HG02798 (cell line): ENCODE data around the gene CDK6.

Experiments used
- ATAC-seq: cut with Tn5 transposase; IDR thresholded peaks from one replicate; pipeline ENCODE4 v1.9.1; 2021; ENCODE audit warnings: mild to moderate bottlenecking; ENCODE audit not compliant: unreplicated experiment, poor library complexity

CDK6 gene

DNA sequence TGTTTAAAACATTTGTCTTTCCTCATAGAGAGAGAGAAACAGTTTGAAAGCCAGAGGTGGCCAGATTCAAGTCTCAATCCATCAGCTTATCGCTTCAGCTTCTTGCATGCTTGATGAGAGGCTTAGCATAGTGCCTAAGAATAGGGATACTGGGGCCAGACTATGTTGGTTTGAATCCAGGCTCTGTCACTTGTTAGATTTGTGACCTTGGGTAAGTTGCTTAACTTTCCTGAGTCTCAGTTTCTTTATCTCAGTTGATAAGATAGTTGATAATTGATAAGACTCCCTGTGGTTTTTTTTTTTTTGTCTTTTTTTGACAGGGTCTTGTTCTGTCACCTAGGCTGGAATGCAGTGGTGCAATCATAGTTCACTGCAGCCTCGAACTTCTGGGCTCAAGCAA lies 12.1 kb upstream of the CDK6 start:
- ATAC-seq: no peak

DNA sequence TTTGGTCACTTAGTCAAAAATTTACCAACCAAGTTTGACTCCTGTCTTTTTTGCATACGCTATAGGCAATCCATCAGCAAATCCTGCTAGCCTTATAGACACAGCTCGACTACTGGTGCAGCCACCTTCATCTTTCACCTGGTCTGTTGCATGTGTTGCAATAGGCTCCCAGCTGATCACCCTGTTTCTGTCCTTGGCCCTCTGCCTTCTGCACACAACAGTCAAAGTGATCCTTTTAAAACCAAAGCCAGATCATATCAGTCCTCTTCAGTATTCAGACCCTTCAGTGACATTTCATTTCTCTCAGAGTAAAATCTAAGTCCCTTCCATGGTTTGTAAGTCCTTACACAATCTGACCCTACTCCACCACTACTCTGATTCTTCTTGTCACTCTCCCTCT lies 10.9 kb upstream of the CDK6 start:
- no peak for ATAC-seq

DNA sequence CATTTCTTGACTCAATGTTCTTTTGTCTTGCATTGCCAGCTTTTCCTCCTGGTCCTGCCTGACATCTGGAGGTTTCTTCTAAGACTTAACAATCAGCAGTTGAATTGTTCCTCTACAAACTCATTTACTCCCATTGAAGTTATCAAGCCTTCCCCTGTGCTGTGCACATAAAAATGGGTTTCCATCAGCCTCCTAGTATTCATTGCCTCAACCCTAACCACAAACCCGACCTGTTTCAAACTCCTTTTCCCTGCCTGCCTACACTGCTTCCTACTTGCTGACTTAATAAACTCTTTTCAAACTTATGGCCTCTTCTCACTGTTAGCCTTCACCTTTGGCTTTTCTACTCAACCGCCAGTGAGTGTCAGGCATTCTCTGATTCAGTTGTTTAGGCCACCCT lies 9.4 kb upstream of the CDK6 start:
- no peak for ATAC-seq

DNA sequence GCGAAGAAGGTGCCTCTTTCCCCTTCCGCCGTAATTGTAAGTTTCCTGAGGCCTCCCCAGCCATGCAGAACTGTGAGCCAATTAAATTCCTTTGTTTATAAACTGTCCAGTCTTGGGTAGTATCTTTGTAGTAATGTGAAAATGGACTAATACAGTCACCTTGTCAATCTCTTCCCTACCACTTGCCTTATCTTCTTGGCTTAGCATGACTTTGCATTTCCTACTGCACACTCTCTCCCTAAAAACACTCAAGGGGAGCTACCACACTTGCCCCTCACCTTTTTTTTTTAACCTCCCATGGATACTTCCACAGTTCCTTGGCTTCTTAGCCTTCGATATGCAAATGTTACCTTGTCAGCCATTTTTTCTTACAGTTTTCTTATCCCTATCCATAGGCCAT lies 7.4 kb upstream of the CDK6 start:
- ATAC-seq: no peak

DNA sequence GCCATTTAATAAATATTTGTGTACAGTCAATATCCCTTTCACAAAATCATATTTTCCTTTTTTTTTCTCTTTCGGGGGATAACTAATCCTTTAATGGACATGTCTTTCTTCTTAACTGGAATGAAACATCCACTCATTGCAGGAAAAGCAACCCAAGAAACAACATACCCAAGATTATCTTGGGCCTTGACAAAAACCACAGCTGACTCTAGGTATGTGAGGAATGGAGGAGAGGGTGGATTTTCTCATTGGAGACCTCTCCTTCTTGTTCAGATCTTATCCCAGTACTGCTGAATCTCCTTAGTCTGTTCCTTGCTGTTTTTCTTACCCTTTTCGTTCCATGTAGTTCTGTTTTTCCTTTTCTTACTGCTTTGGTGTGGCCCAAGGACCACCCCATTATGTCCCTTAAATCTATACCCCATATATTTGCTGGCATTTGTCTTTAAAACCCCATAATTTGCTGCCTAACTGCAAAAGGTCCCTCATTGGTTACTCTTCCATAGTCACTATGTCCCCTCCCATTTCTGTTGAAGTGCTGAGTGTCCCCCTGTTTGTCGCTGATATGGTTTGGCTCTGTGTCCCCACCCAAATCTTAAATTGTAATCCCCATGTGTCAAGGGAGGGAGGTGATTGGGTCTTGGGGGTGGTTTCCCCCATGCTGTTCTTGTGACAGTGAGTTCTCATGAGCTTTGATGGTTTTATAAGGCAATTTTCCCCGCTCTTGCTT lies 6.8 kb upstream of the CDK6 start:
- ATAC-seq: no peak

DNA sequence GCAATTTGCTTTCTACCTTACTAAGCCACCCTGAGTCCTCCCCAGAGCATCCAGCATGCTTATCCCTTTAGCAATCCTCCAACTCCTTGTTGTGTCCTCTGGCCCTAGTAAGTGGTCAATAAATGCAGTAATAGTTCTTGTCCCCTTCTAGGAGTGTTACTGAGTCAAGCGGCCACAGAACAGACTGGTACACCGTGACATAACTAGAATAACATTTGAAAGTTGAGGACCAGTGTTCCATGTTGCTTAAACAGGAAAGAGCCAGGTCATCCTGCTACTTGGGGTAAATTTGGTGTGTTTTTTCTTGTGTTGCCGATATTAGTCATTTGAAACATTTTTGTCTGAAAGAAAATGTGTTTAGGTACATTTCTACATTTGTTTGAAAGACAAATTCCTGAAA lies 4.8 kb upstream of the CDK6 start:
- no peak for ATAC-seq

DNA sequence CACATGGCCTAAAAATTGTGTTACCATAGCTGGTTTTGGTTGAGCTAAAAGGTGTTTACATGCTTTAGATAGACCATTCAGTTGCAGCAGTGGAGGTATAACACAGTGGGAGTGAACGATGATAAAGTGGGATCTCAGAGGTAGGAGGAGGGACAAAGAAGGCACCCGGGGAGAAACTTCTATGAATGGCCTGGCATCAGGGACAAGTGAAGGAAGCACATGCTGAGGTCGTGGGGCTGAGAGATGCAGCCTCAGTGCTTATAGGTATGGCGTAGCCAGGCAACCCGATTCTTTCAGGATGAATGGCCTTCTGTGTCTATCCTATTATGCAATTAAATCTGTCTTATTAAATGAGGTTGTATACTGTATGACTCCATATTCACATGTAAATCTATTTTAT lies 3.9 kb upstream of the CDK6 start:
- no peak for ATAC-seq

DNA sequence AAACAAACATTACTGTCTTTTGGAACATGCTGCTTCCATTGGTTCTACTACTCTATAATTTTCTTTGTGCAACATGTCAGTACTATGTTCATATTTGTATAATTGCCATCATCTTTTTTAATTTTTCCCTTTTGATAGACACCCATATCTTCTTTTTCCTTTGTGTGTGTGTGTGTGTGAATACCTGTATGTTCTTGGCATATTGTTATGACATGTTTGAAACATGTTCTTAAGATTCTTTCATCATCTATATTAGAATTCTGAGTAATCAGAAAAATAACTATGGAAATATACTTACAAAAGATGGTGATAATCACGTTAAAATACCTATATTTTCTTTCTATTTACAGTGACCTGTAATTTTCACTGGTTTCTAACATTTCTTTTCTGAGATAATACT lies 3.5 kb upstream of the CDK6 start:
- ATAC-seq: no peak

DNA sequence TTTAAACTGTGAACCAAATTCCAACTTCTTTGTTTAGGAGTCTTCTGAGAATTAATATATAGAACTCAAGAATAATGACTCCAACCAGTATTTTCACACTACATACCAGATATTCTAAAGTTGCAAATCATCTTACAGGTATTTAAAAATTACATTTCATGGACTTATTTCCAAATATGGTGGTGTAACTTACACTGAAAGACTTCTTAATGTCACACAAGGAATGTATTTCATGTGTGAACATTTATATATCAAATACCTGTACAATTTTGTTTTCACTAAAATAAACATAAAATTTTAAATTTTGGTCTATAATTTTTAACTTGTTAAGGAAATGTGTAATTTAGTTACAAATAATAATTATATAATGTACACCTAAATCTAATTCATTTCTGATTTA lies 2.6 kb upstream of the CDK6 start:
- no peak for ATAC-seq

DNA sequence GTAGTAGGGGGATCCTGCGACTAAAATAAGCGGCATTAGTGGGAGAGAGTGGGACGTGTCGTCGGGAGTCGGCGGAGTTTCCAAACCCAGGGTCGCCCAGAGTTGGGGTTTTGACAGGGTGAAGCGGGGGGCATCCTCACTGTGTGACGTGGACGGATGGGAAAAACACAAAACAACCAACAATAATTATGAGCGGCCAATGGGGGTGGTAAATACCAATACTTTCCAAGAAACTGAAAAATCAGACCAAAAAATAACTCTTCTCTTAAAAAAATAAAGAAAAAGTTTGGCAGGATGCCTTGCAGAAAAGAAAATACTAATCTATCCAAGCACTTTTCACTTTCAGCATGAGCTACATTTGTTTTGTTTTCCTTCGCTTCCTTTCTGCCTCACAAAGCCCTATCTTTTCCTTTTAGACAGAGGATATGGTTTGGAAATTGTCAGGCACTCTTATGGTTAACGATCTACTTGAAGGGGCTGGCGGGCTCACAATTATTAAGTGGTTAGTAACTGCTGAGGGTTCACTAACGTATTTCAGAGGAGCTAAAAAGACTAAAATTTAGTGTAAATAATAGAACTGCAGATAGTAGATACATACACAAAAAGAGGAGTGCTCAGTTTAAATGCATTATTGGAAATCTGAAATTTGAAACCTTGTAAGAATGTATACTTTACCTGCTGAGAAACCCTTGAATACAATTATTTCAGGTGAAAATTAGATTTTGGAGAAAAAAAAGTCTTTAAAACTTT lies 802 bp upstream of the CDK6 start:
- no peak for ATAC-seq

DNA sequence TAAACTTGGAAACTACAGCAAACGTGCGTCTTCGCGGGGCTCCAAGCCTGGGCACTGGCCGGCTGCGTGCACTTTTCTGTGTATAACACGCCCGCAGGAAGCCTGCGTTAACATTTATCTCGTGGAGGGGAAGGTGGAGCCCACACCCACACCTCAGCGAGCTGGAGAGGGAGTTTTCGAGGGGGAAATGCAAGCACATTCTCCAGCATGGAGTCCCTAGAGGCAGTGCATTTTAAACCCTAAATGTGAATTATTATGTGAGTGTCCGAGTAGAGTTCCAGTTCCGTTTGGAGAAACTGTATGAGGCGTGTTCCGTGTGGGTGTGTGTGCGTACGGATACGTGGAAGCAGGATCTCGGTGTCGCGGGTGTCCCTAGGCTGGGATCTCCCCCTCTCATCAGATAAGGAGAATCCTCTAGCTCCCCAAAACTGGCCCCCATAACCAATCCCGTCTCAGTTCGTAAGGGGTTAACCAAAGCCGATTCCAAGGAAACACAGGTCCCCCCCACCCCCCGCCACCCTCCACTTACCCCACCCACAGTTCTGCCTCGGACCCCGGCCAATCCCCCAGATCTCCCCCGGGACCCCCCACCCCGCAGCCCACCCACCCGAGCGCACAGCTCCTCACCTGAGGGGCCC lies 403 bp downstream of the CDK6 start:
- peak; percentile 11 for ATAC-seq

DNA sequence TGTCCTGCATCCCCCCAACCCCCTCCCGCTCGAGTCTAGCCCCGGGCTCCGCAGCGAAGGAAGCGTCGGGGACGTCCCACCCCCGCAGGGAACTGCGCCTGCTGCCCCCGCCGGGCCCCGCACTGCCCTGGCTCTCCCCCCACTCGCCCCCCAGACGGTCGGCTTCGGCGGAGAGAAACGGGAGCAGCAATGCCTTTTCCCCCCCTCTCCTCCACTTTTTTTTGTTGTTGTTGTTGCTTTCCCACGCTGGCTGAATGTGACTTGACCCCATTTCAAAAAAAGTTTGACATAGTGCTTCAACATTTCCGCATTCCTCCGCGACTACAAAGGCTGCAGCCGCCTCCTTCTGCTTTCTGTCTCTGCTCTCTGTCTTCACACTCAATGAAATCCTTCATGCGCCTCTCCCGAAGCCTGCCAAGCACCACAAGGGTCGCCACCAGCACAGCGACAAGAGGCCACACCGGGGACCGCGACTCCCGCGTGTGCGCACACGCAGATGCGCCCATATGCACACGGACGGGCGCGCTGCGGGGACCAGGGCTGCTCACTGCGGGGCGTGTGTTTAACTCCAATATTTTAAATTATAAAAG lies 1.0 kb downstream of the CDK6 start:
- no peak for ATAC-seq

DNA sequence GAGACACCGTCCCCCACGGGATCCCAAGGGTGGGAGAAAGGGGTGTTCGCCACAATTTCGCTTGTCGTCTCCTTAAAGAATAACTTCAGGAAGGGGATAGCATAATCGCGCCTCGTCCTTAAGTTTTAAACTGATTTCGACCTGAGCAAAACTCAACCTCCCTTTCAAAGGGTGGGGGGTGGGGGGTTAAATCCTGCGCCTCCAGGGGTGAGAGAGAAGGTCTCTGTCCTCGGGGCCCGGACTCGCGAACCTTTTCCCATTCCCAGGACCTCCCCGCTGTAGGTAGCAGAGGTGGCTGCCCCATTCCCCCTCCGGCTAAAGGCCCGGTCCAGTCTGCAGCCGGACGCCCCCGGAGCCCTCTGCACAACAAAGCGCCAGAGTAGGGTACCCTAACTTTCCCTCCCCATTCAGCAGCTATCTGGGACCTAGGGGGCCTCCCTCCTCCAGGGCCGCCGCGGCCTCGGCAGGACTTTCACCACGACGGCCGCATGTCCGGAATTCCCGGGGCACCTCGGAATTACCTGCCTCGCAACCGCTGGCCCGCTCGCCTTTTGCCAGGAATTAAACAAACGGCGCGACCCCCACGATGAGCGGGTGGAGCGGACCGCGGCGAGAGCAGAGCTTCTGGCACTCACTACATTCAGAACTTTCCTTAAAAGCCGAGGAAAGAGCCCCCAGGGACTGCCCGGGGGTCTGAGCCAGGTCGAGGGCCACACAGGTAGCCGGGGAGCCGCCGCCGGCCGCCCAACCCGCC lies 1.7 kb downstream of the CDK6 start:
- ATAC-seq: no peak

DNA sequence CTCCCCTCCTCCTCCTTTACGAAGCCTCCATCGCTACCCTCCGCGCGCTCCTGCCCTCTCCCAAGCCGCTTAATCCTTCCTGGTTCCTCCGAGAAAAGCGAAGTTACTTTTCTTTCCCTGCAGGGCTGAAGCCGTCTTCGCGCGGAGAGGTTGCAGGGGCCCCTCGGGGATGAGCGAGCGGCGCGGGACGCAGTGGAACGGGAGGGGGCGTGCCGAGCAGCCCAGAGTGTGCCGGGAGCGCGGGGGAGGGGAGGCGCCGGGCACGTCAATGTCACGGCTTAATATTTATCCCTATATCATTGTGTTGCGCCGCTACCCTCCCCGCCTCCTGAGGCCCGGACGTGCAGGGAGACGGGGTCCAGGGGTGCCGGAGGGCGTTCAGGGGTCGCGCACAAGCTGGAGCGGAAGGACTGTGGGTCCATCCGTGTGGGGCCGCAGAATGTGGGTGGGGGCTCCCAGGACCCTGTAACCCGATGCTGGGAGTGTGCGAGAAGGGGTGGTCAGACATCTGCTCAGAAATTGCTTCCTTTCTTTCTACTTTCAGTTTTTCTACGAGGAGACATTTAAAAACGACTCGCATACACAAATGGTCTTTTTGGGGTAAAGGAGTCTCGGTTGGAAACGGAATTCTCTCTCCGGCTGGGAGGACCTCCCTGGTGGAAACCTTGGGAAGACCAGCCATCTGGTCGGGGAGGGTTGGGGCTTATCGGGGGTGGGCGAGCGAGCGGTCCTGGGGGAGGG lies 2.4 kb downstream of the CDK6 start:
- ATAC-seq: peak; percentile 50

DNA sequence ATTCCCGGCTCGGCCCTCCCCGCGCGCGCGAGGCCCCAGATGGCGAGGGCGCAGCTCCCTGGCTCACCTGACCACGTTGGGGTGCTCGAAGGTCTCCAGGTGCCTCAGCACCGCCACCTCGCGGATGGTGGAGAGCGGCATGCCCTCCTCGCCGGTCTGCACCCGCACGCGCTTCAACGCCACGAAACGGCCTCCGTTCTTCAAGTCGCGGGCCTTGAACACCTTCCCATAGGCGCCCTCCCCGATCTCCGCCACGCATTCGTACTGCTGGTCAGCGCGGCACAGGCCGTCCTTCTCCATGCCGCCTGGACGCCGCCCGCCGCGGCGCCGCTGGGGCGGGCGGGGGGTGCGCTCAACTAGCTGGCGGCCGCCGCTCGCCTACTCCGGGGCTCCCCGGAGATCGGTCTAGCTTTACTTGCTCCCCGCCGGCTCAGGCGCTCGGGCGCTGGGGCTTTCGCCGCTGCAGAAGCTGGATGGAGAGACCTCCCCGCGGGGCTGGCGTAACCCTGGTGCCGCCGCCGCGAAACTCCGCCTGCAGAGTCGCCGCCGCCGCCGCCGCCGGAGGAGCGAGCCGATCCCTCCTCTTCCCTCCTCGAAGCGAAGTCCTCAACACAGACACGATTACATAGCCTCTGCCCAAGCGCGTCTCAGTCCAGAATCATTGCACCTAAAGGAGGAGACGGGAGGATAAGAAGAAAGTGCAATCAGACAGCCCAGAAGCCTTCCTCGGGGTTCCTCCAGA lies 3.2 kb downstream of the CDK6 start:
- peak; percentile 67 for ATAC-seq

DNA sequence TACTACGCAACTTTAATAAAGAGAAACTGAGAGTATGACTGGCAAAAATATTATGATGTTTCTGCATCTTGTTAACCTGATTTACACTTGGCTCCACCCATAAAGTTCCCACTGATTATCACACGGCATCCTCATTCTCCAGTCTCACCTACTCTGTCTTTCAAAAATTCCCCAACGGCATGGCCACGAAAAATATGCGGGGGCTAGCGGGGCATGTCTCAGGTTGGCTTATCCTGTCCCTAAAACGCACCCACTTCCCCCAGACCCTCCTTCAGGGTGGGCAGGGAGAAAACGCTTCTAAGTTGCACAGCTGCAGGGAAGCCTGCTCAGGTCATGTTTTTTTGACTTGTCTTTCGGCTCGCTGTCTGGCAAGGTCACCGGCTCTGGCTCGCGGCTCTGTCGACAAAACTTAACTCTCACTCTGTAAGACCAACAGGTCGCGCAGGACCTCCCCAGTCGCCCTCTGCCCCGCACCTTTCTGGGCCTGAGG lies 3.8 kb downstream of the CDK6 start:
- peak; percentile 4 for ATAC-seq

DNA sequence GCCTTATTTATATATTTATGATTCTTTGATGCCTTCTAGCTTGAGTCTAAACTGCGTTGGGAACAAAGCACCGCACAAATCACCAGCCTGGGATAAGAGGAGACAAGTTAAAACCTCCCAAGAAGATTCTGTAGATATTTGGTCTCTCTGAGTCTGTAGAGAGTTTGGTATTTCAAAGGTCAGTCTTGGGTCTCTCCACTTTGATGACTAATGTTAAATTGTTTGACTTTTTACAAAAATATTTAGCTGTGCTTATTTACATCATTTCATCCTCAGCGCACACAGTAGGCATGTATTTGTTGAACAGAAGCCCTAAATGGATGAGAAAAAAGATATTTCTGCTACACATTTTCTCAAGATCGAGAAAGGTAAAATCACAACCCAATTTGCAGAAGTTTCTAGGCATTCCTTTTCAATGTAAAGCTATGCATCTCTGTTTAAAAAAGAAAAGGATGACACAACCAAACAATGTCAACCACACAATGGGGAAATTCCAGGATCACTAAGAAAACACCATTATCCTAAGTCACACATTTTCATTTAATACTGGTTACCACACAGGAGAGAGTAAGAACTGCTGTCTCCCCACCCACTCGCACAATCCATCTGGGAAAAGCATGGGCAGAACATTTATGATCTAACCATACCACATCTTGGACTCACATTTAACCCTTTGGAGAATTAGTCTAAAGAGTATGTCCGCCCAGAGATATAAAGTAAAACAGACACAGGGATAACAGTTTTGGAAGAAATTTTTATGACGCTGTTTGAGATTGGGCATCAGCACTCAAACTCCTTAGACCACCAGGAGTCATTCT lies 4.4 kb downstream of the CDK6 start:
- no peak for ATAC-seq

DNA sequence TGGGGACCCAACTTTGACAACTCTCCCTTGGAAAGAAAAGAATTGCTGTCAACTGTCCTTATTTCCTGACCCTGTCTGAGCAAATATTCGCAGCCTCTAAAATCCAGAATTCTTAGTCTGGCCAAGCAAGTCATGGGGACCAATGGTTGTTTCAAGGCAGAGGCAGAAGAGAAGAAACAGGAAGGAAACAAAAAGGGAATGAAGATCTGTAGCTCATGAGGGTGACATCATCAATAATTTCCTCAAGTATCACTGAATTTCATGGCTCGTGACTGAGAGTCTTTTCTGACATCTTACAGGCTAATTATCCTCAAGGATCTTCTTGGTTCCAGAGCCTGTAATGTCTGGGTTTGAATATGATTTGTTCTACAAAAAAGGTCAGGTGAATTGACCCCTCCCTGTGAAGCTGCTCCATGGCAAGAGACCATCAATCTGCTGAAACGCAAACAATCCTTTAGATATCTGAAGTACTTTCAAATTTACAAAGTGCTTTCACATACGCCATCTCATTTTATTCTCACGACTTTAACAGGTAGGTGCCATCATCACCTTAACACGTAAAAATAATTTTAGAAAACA lies 5.8 kb downstream of the CDK6 start:
- ATAC-seq: no peak
